GM19043 (cell line): Measurements from ENCODE around the gene TAOK3.
A peak's percentile ranks its signal among the peaks of the same experiment; 100 is the strongest.
"Not testable (repeated sequence)": the region's sequence is repeated elsewhere in the genome, so short reads cannot be mapped to it uniquely, and the experiment has no call there.

ENCODE experiments used
- ATAC-seq: cut with Tn5 transposase; IDR thresholded peaks from one replicate; pipeline ENCODE4 v1.9.1; 2021; ENCODE audit warnings: low read depth; ENCODE audit not compliant: unreplicated experiment

The TAOK3 gene

DNA sequence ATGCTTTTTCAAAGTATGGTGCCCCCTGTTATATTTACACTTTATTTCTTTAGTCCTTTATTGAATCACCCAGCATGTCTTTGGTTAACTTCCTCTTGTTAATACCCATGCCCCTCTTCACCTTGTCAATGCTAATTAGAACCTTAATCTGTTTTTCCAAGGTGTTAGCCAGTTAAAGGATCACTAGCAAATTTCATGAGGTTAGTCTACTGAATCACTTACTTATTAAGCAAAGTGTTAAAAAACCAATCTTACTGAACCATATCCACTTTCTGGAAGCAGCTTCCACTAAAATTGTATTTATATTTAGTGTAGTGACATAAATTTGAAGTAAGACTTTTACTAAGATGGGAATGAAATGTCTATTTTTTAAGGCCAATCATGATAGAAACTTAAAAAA, 27.9 kb downstream of the TAOK3 start:
- no peak for ATAC-seq

DNA sequence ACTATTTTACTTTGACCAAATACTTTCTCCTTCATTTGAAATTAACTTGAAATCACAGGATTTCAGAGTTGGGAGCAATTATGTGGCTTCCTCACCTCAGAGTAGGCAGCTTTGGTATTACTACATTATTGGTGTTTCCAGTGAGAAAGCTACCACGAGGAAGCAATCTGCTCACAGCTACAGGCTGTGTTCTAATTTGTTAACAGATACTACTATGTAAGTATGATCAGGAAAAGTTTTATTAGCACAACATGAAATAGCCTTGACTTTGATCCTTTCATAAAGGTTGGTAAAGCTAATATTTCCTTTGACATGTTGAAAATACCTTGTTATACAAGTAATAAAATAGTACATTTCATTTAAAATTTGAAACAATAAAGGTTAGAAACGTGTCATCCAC, 30.6 kb downstream of the TAOK3 start:
- ATAC-seq: no peak

DNA sequence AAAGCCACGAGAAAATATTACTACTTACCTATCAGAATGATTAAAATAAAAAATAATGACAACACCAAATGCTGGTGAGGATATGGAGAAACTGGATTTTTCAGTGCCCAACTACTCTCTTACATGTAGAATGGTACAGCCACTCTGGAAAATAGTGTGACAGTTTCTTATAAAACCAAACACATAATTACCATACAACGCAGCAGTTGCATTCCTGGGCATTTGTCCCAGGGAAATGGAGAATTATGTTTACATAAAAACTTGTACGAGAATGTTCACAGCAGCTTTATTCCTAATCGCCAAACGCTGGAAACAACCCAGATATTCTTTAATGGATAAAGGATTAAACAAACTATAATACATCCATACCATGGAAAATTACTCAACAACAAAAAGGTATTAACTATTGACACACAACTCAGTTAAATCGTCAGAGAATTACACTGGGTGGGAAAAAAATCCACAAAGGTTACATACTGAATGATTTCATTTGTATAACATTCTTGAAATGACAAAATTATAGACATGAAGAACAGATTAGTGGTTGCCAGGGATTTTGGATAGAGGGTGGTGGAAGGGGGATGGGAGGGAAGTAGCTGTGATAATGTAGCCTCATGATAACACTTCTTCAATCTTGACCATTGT, 35.4 kb downstream of the TAOK3 start:
- no peak for ATAC-seq

DNA sequence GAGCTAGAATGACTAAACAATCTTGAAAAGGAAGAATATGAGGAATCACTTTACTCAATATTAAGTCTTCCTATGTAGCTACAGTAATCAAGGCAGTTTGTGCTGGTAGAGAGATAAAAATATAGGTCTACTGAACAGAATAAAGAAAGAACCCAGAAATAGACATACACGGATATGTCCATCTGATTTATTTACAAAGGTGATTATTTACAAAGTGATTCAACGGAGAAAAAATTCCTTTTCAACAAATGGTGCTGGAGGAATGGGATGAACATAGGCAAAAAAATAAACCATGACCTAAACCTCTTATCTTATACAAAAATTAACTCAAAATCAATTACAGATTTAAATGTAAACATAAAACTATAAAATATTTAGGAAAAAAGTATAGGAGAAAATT, 36.6 kb downstream of the TAOK3 start:
- ATAC-seq: no peak

DNA sequence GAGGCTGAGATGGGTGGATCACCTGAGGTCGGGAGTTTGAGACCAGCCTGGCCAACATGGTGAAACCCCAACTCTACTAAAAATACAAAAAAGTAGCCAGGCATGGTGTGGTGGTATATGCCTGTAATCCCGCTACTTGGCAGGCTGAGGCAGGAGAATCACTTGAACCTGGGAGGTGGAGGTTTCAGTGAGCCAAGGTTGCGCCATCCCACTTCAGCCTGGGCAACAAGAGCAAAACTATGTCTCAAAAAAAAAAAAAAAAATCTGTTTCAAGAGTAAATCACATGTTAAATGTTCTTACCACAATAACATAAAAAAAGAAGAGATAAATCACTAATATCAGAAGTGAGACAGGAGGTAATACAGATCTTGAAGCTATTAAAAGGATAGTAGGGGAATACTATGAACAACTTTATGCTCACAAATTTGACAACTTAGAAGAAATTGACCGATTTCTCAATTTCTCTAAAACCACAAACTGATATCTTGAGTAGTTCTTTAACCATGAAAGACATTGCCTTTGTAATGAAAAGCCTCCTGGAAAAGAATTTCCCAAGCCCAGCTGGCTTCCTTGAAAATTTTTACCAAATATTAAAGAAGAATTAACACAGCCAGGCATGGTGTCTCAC, 37.7 kb downstream of the TAOK3 start:
- ATAC-seq: no peak

DNA sequence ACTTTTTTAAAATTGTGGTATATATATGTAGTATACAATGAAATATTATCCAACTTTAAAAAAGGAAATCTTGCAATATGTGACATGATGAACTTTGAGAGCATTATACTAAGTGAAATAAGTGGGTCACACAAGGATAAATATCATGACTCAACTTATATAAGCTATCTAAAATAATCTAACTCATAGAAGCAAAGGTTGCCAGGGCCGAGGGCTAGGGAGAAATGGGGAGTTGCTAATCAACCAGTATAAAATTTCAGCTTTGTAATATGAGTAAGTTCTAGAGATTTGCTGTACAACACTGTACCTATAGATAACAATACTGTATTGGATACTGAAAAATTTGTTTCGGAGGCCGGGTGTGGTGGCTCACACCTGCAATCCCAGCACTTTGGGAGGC, 38.5 kb downstream of the TAOK3 start:
- no peak for ATAC-seq

DNA sequence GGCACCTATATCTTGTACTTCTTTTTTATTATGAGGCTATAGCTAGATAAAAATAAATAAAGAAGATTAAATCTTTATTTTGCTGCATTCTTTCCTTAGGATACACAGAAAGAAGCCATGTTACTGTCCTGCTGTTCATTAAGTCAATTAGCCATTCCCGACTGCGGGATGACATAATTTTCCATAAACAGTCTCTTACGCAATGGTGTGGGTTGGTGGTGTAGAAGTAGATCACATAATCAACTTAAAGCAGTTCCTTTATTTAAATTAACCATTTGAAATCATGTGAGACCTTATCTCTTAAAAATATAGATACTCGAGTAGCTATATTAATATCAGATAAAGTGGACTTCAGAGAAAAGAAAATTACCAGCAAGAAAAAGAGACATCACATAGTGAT, 40.2 kb downstream of the TAOK3 start:
- no peak for ATAC-seq

DNA sequence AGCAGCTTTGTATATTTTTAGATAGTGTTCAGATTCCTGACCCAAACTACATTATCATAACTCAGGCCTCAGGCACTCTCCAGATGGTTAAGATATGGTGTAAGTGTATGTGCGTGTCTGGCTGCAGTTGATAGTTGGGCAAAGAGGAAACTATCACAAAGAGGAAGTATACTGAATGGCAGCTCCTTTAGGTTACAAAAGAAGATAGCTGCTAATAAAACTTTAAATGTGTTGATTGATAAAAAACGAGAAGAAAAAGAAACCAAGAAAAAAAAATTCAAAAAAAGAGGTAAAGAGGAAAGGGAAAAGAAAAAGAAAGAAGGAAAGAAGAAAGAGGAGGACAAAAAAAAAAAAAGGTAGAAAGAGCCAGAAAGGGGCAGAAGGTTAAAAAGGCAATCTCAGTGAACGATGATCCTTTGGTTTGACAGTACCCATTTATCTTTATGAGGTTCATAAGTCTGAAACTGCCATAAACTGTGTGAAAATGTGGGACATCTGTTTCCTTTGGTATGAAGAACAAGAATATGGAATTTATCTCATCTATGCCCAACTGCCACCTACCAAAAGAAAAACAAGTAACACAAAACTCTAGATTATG, 42.2 kb downstream of the TAOK3 start:
- peak; percentile 78 for ATAC-seq

DNA sequence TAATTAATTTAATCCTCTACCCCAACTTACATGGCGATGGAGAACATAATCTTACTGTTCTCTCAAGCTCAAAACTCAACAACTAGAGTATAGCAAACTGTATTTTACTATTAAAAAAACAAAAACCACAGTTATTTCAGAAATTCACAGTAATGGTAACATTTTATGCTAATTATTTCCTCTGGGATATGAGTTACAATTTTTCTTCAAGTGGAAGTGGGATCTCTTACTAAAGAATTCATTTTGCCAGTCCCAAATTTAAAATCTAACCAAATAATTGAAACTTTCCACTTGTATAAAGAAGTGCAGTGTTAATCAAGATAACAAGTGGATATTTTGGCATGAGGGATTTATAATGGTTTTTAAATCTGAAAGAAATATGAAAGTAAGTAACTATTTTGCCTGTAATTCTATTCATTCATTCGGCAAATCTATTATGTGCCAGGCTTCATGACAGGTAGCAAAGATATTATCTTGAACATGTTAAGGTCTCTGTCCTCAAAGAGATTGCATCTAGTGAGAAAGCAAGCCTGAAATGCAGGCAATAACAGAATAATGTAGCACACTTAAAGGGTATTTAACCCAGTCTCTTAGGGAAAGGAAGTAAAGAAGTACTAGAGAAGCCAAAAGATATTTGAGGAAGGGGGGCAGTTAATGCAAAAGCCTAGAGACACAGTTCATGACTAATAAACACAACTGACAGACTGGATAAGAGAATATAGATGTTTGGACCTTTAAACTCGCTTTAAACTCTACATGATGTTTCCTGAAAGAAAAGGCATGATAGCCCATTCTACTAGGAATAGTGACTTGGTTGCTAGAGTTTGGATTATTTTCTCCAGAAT, 44.0 kb downstream of the TAOK3 start:
- ATAC-seq: no peak

DNA sequence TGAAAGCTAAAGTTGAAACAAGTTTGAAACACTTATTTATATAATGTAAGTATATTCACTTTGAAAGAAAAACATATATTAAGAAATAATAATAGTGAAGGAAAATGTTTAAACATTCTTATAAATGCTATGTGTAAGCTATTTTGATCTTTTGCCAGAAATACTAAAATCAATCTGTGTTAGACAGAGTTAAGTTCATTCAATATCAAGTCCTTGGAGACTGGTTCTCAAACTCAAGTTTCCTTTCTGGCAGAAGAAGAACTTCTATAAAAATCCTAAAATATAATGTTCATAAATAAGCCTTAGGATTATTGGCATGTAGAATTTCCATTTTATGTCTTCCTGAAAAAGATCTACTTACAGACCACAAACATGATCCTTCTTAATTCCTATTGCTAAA, 45.3 kb downstream of the TAOK3 start:
- ATAC-seq: no peak

DNA sequence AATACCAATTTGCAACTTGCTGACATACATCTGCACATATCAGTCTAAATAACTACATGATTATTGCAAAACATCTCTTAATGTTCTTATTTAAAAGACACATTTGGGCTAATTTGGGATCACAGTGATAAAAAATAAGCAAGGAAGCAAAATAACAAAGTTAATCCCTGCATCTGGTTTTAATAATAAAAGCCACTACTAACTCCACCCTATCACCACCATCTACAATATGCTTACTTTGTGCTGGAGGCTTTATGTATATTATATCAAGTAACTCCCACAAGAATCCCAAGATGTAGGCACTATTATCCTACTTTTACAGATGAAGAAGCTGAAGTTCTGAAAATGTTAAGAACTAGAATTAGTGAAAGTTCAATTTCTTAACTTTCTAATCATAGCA, 45.7 kb downstream of the TAOK3 start:
- ATAC-seq: no peak

DNA sequence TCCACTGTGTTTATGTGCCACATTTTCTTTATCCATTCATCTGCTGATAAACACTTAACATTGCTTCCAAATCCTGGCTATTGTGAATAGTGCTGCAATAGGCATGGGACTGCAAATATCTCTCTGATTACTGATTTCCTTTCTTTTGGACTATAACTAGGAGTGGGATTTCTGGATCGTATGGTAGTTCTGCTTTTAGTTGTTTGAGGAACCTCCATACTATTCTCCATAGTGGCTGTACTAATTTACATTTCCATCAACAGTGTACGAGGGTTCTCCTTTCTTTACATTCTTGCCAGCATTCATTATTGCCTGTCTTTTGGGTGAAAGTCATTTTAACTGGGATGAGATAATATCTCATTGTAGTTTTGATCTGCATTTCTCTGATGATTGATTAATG, 47.6 kb downstream of the TAOK3 start:
- no peak for ATAC-seq

DNA sequence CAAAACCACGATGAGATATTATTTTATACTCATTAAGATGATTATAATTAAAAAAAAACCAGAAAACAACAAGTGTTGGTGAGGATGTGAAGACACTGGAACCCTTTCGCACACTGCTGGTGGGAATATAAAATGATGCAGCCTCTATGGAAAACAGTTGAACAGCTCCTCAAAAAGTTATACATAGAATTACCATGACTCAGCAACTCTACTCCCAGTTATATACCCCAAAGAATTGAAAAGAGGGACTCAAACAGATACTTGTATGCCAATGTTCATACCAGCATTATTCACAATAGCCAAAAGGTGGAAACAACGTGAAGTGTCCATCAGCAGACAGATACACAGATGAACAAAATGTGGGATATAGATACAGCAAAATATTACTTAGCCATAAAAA, 53.1 kb downstream of the TAOK3 start:
- no peak for ATAC-seq

DNA sequence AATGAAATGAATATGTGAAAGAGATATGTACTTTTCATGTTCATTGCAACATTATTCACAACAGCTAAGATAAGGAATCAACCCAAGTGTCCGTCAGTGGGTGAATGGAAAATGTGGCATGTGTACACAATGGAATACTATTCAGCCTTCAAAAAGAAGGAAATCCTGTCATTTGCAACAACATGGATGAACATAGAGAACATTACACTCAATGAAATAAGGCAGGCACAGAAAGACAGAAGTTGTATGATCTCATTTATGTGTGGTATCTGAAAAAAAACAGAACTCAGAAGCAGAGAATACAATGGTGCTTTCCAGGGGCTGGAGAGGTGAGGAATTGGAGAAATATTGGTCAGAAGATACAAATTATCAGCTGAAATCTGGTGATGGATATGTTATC, 54.0 kb downstream of the TAOK3 start:
- ATAC-seq: no peak

DNA sequence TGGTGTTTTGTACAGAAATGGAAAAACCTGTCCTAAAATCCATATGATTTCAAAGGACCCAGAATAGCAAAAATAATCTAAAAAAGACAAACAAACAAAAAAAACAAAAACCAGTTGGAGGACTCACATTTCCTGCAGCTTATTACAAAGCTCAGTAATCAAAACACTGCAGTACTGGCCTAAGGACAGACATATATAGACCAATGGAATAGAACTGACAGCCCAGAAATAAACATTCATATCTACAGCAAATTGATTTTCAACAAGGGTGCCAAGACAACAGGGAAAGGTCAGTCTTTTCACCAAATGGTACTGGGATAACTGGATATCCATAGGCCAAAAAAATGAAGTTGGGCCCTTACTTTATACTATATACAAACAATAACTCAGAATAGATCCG, 55.0 kb downstream of the TAOK3 start:
- no peak for ATAC-seq

DNA sequence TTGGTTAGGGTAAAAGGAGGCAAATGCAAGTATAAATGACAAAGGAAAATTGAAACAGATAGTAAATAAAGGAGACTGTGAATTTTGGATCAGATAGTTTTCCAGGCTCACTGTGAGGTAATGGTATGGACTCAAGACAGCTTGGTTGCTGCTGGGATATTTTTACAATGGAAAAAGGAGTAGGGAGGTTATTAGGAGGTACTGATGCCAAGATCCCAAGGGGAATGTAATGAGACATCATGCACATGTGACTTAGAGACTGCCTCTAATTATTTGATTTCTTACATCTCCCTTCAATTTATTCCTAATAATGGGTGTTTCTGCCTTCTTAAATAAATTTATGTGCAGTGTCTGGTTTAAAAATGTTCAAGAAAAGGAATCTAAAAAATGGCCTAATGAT, 56.9 kb downstream of the TAOK3 start:
- ATAC-seq: no peak

DNA sequence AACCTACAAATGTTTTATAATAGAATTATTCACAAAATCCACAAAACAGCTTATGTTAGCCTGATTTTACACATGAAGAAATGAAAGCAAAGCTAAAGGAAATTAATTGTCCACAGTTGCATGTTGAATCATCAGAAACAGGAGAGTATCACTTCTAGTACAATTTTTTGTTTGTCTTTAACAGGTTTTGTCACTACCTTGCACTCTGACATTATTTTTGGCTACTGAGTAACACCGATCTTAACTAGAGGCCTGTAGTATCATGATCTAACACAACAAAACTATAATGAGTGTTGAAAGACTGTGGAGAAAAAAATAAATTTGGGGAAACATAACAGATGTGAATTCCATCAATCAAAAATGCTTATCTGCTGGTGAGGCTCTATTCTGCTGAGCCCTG, 60.1 kb downstream of the TAOK3 start:
- peak; percentile 73 for ATAC-seq

DNA sequence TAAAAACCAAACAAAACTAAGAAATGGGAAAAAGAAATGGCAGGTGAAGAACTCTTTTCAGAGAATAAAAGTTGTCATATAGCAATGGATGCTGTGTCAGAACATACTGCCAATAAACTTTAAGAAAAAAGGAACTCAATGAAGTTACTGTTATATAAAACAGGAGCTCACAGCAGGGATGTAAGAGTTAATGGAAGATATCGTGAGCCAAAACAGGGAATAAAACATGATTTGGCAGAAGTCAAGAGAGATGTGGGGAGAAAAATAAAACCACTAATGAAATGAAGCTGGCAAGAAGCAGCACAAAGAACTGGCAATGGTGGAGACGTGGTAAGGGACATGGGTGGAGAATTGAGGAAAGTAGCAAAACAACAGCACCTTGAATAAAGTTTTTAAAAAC, 61.0 kb downstream of the TAOK3 start:
- ATAC-seq: no peak

DNA sequence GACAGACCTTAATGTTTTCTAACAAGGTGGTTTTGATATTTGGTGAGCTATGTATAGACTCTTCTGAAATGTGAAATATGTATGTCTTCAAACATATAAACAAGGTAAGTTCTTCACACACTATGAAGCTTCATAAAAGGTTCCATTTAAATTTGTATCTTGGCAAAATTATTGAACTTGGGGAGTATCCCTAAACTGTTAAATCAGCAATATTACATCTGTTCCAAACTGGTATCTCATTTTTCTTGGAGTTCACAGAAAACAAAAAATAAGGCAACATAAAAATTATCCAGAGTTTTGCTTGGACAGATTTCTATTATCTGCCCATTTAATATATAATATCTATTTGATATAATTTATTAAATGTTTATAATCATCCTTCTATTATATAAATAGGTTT, 62.4 kb downstream of the TAOK3 start:
- ATAC-seq: no peak

DNA sequence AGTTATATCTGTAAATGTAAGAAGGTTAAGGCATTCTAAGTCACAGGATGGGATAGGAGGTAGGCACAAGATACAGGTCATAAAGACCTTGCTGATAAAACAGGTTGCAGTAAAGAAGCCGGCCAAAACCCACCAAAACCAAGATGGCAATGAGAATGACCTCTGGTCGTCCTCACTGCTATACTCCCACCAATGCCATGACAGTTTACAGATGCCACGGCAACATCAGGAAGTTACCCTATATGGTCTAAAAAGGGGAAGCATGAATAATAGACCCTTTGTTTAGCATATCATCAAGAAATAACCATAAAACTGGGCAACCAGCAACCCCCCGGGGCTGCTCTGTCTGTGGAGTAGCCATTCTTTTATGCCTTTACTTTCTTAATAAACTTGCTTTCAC, 64.7 kb downstream of the TAOK3 start:
- ATAC-seq: not testable (repeated sequence)
